ENCODE measurements around the gene CDH13. TPM values are rescaled to one million over a fixed set of nuclear protein-coding genes. Genes with fewer than 3 reads are reported as not detected.

The CDH13 gene
- total and polyA plus RNA-seq, 2 of the 8 experiments (the other 6 are each of a cell fraction or from before 2014, with no cell fraction given): 2.3 to 2.4 TPM

DNA sequence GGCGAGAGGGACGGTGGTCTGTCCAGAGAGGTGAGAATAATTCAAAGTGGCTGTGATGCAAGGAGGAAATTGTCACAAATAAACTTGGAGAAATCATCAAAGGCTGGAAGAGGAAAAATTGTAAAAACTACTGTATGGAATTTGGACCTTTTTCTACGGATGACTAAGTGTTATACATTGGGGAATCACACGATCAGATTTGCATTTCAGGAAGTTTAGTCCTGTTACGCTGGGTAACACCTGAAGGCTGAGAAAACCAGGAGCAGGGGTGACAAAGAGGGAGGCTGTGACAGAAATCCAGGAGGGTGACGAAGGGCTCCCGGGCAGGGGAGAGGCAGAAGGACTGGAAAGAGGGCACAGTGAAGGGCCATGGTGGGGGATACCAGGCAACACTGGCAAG, 511.7 kb downstream of the CDH13 start:
- no peak overlapping the region for H3K14ac ChIP-seq (ENCODE audit: insufficient read length)
- H3K27me3 ChIP-seq (replicated peaks in 1 of 4; ENCODE audit: control insufficient read depth in 3 of 4, extremely low read depth in 1 of 4, insufficient read depth in 3 of 4, low read length in 3 of 4): no peaks in the 10 kb centered on the region
- no peak overlapping the region for H3K9ac ChIP-seq (replicated peaks in 1 of 4; ENCODE audit: extremely low read depth in 1 of 4, low read depth in 3 of 4, low read length in 3 of 4)
- H3K18ac ChIP-seq (ENCODE audit: extremely low read depth, low read length): no peak overlapping the region
- H4K8ac ChIP-seq (ENCODE audit: extremely low read depth, insufficient read depth, low read length): no peak overlapping the region
- H3K56ac ChIP-seq (replicated peaks; ENCODE audit: insufficient read length, low read depth, low read length): no peak overlapping the region
- POLR2A ChIA-PET (ENCODE audit: partially characterized antibody): no interaction called here
- no peak overlapping the region for H2BK12ac ChIP-seq (ENCODE audit: low read depth, low read length)
- no peak for DNase-seq (ENCODE audit: low read depth in 1 of 2, low spot score in 2 of 2)
- no peaks in the 10 kb centered on the region for H3K79me2 ChIP-seq (ENCODE audit: control insufficient read depth in 1 of 2, insufficient read depth in 2 of 2, low read length in 2 of 2)
- no peak overlapping the region for H3K4ac ChIP-seq (replicated peaks; ENCODE audit: insufficient read length, low read depth, low read length)
- H2AK5ac ChIP-seq (ENCODE audit: low read depth, low read length): no peak overlapping the region
- no peaks in the 10 kb centered on the region for H4K20me1 ChIP-seq (replicated peaks in 1 of 2; ENCODE audit: control insufficient read depth in 1 of 2, insufficient read depth in 2 of 2, low read length in 2 of 2)
- TF ChIP-seq SP4 (IDR thresholded peaks at IDR 0.05; ENCODE audit: low read length) (no peak), KDM1A (IDR thresholded peaks at IDR 0.05; ENCODE audit: borderline replicate concordance, low read length) (no peak)
- H4K5ac ChIP-seq (ENCODE audit: insufficient read length, low read depth, low read length): no peak overlapping the region
- 81% methylated on average over 7 of the region's 7 CpGs; no CpG with 5 or more reads in 1 of the 2 experiments for WGBS, 2 experiments (ENCODE audit: extremely low coverage in 1 of 2, insufficient coverage in 1 of 2, insufficient read length in 1 of 2, insufficient replicate concordance in 2 of 2, low coverage in 1 of 2, low lambda C conversion rate in 2 of 2, missing lambda C conversion rate in 1 of 2)
- no peak overlapping the region for H3K27ac ChIP-seq (ENCODE audit: low read depth, low read length)
- H3K23me2 ChIP-seq (ENCODE audit: low read depth, low read length): no peaks in the 10 kb centered on the region
- no peak overlapping the region for H2BK20ac ChIP-seq (ENCODE audit: low read length)
- no peak overlapping the region for H2BK120ac ChIP-seq (replicated peaks; ENCODE audit: low read depth, low read length)
- no peak overlapping the region for H2BK5ac ChIP-seq (ENCODE audit: low read depth, low read length)
- no peak overlapping the region for H3K23ac ChIP-seq (ENCODE audit: insufficient read length)
- H3K36me3 ChIP-seq (ENCODE audit: control insufficient read depth in 2 of 4, insufficient read depth in 4 of 4, low read length in 3 of 4): no peaks in the 10 kb centered on the region
- no peaks in the 10 kb centered on the region for H3K9me3 ChIP-seq (ENCODE audit: insufficient read depth in 2 of 2, low read depth in 1 of 2, low read length in 1 of 2)
- H3K4me3 ChIP-seq (ENCODE audit: extremely low read depth in 1 of 4, insufficient read depth in 2 of 4, low read depth in 3 of 4, low read length in 4 of 4): no peak overlapping the region
- no peak overlapping the region for H2BK15ac ChIP-seq (ENCODE audit: low read length)
- no peak overlapping the region for H3K4me2 ChIP-seq (ENCODE audit: insufficient read depth in 1 of 2, low read depth in 2 of 2, low read length in 2 of 2)
- H2AFZ ChIP-seq (ENCODE audit: low read length): no peak overlapping the region
- FAIRE-seq: no peak
- H3K4me1 ChIP-seq (replicated peaks in 1 of 4; ENCODE audit: control insufficient read depth in 3 of 4, insufficient read depth in 4 of 4, low read length in 3 of 4): no peaks in the 10 kb centered on the region
- H3K79me1 ChIP-seq (ENCODE audit: low read depth, low read length): no peaks in the 10 kb centered on the region
- CTCF ChIA-PET (ENCODE audit: partially characterized antibody): no interaction called here
- H4K91ac ChIP-seq (replicated peaks; ENCODE audit: insufficient read length, low read length): no peak overlapping the region
